ENCODE data around the gene CDKN2C.

GRCh38 chr1:50982611-50983010 lies 12.6 kb downstream of the CDKN2C start:
- TF ChIP-seq CTCF (IDR thresholded peaks at IDR 0.05; ENCODE audit: poor library complexity, severe bottlenecking) (no peak), POLR2AphosphoS5 (IDR thresholded peaks at IDR 0.05) (no peak), SMC3 (conservative IDR thresholded peaks at IDR 0.05; ENCODE audit: poor library complexity) (no peak), EP300 (conservative IDR thresholded peaks at IDR 0.05; ENCODE audit: poor library complexity, severe bottlenecking) (no peak)
